ENCODE data around the gene CACNA1C.

- TF ChIP-seq, protein P1, sequence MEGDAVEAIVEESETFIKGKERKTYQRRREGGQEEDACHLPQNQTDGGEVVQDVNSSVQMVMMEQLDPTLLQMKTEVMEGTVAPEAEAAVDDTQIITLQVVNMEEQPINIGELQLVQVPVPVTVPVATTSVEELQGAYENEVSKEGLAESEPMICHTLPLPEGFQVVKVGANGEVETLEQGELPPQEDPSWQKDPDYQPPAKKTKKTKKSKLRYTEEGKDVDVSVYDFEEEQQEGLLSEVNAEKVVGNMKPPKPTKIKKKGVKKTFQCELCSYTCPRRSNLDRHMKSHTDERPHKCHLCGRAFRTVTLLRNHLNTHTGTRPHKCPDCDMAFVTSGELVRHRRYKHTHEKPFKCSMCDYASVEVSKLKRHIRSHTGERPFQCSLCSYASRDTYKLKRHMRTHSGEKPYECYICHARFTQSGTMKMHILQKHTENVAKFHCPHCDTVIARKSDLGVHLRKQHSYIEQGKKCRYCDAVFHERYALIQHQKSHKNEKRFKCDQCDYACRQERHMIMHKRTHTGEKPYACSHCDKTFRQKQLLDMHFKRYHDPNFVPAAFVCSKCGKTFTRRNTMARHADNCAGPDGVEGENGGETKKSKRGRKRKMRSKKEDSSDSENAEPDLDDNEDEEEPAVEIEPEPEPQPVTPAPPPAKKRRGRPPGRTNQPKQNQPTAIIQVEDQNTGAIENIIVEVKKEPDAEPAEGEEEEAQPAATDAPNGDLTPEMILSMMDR (IDR thresholded peaks at IDR 0.05) = no peak
- TF ChIP-seq EZH2 (IDR thresholded peaks at IDR 0.05; ENCODE audit: borderline replicate concordance, insufficient read depth, low read depth, low read length, poor library complexity, severe bottlenecking) = no peak
Observed at GRCh38 chr12:2336409-2336829, 283.6 kb downstream of the CACNA1C start.

Data from B cell (primary cell).